A549 (cell line): ENCODE data around the gene SLC8A1. TPM values are rescaled to one million over a fixed set of nuclear protein-coding genes. Genes with fewer than 3 reads are reported as not detected.

Experiments
- ATAC-seq, 2 experiments: fragments of 200-7000 bp in 1 of 2; fragments of >200 bp in 1 of 2; cut with Nextera tagmentation in 1 of 2; cut with Tn5 transposase in 1 of 2; 3 replicates each; pipeline versions ENCODE4 v1.8.0 to v1.9.1; 2018 to 2020; ENCODE audit warnings: mild to moderate bottlenecking in 1 of 2, moderate library complexity in 1 of 2
- CTCF ChIA-PET: fragments of 300-600 bp; sonication (Branson Sonifier 250); formaldehyde crosslinking; extraction: SDS; loops from one replicate; lab custom pipeline; 2021; ENCODE audit warnings: antibody characterized with exemption, inconsistent platforms; lab: Yijun Ruan, JAX
- POLR2A ChIA-PET: fragments of 350-600 bp; formaldehyde crosslinking; extraction: SDS; loops from one replicate; lab custom pipeline; 2021; ENCODE audit warnings: antibody characterized with exemption, inconsistent platforms; lab: Yijun Ruan, JAX
- DNase-seq, 2 experiments: peaks; one replicate each; pipeline versions ENCODE4 v3.0.0 to v3.0.0-alpha.2; 2011 to 2016; ENCODE audit warnings: low read depth in 1 of 2, low spot score in 1 of 2
- FAIRE-seq: peaks from 2 replicates; lab custom pipeline; 2011; peaks lifted over from hg19 to GRCh38; lab: Jason Lieb, UNC
- H3K27ac ChIP-seq, 2 experiments: fragments of >200 bp; sonication (Bioruptor Twin); formaldehyde crosslinking; 3 replicates each; pipeline ENCODE4 v1.5.1; 2016 to 2017
- H3K4me1 ChIP-seq: fragments of >200 bp; sonication (Bioruptor Twin); formaldehyde crosslinking; 3 replicates; pipeline ENCODE4 v1.6.1; 2016
- H3K4me2 ChIP-seq: fragments of >200 bp; sonication (Bioruptor Twin); formaldehyde crosslinking; 3 replicates; pipeline ENCODE4 v1.6.1; 2016
- H3K4me3 ChIP-seq: fragments of >200 bp; sonication (Bioruptor Twin); formaldehyde crosslinking; 3 replicates; pipeline ENCODE4 v1.5.1; 2016
- H3K9me3 ChIP-seq: fragments of >200 bp; sonication (Bioruptor Twin); formaldehyde crosslinking; 3 replicates; pipeline ENCODE4 v1.6.1; 2016
- ATOH8 ChIP-seq: fragments of 250-450 bp; sonication (Bioruptor Pico); IDR thresholded peaks from 2 replicates; pipeline ENCODE4 v1.5.0; 2020; ENCODE audit warnings: low read depth, mild to moderate bottlenecking, moderate library complexity
- BCL3 ChIP-seq: fragments of >200 bp; sonication (Bioruptor Twin); formaldehyde crosslinking; IDR thresholded peaks from 3 replicates; pipeline ENCODE4 v1.6.1; 2016
- CEBPB ChIP-seq, 2 experiments: fragments of >200 bp in 1 of 2; sonication (Bioruptor Twin) in 1 of 2; formaldehyde crosslinking in 1 of 2; IDR thresholded peaks; 2 replicates each; pipeline ENCODE4 v1.6.1; 2012 to 2016
- CTCF ChIP-seq: fragments of >200 bp; sonication (Bioruptor Twin); formaldehyde crosslinking; IDR thresholded peaks from 3 replicates; pipeline ENCODE4 v1.5.1; 2016
- EHMT2 ChIP-seq: fragments of 200-600 bp; sonication (generic); IDR thresholded peaks from 2 replicates; pipeline ENCODE4 v1.6.1; 2016; ENCODE audit warnings: antibody characterized with exemption, low read depth, mild to moderate bottlenecking, moderate library complexity
- EP300 ChIP-seq, 2 experiments: fragments of >200 bp; sonication (Bioruptor Twin); formaldehyde crosslinking; IDR thresholded peaks; 2 replicates in 1 of 2; 3 replicates in 1 of 2; pipeline ENCODE4 v1.6.1; 2016 to 2017
- ESRRA ChIP-seq: fragments of 150-350 bp; IDR thresholded peaks from 2 replicates; pipeline ENCODE4 v1.6.1; 2014; ENCODE audit warnings: mild to moderate bottlenecking, low read length, borderline replicate concordance
- GATA3 ChIP-seq: IDR thresholded peaks from 2 replicates; pipeline ENCODE4 v1.6.1; 2012; ENCODE audit warnings: borderline replicate concordance
- HES2 ChIP-seq: fragments of >200 bp; sonication (Bioruptor Twin); formaldehyde crosslinking; IDR thresholded peaks from 2 replicates; pipeline ENCODE4 v1.6.1; 2016
- HMGXB4 ChIP-seq: fragments of 250-450 bp; sonication (Bioruptor Pico); IDR thresholded peaks from 2 replicates; pipeline ENCODE4 v1.5.0; 2021; ENCODE audit warnings: mild to moderate bottlenecking, moderate library complexity, borderline replicate concordance
- KDM5A ChIP-seq: fragments of 200-600 bp; sonication (generic); IDR thresholded peaks from 2 replicates; pipeline ENCODE4 v1.6.1; 2016; ENCODE audit warnings: antibody characterized with exemption, mild to moderate bottlenecking
- MAFK ChIP-seq: fragments of 450-650 bp; IDR thresholded peaks from 2 replicates; pipeline ENCODE4 v1.6.1; 2014; ENCODE audit not compliant: partially characterized antibody
- MAX ChIP-seq: IDR thresholded peaks from 2 replicates; pipeline ENCODE4 v1.6.1; 2012
- NFE2L2 ChIP-seq: fragments of 150-350 bp; conservative IDR thresholded peaks from 2 replicates; pipeline ENCODE4 v1.6.1; 2014; ENCODE audit warnings: low read length
- NPAS2 ChIP-seq: fragments of 250-450 bp; sonication (Bioruptor Pico); IDR thresholded peaks from 2 replicates; pipeline ENCODE4 v1.8.0; 2022; ENCODE audit warnings: mild to moderate bottlenecking, moderate library complexity, borderline replicate concordance
- POLR2AphosphoS2 ChIP-seq: conservative IDR thresholded peaks from 2 replicates; pipeline ENCODE4 v1.6.1; 2012; ENCODE audit warnings: low read length, improper control_type of control experiment, inconsistent platforms
- RCOR1 ChIP-seq: fragments of 150-350 bp; IDR thresholded peaks from 2 replicates; pipeline ENCODE4 v1.6.1; 2014; ENCODE audit warnings: antibody characterized with exemption, low read length, low read depth
- REST ChIP-seq: fragments of 200-600 bp; sonication (generic); IDR thresholded peaks from 2 replicates; pipeline ENCODE4 v1.6.1; 2016; ENCODE audit warnings: antibody characterized with exemption, mild to moderate bottlenecking, moderate library complexity
- RFX5 ChIP-seq: fragments of 450-650 bp; IDR thresholded peaks from 2 replicates; pipeline ENCODE4 v1.7.1; 2014; ENCODE audit warnings: antibody characterized with exemption, mild to moderate bottlenecking, moderate library complexity
- SMC3 ChIP-seq: fragments of >200 bp; sonication (Bioruptor Twin); formaldehyde crosslinking; IDR thresholded peaks from 3 replicates; pipeline ENCODE4 v1.6.1; 2018; ENCODE audit warnings: inconsistent platforms
- TP53 ChIP-seq: fragments of 250-450 bp; sonication (Bioruptor Pico); IDR thresholded peaks from 2 replicates; pipeline ENCODE4 v1.5.0; 2021; ENCODE audit warnings: mild to moderate bottlenecking, moderate library complexity
- ZFP36 ChIP-seq: fragments of 450-650 bp; IDR thresholded peaks from 2 replicates; pipeline ENCODE4 v1.6.1; 2014; ENCODE audit warnings: borderline replicate concordance; ENCODE audit not compliant: partially characterized antibody
- WGBS: methylation state at CpG from one replicate; pipeline ENCODE4 v1.1.6; 2017; ENCODE audit errors: missing lambda C conversion rate; 5-methylcytosine and 5-hydroxymethylcytosine counted together
- polyA plus RNA-seq, 4 experiments: library from polyadenylated mRNA; depleted of rRNA in 3 of 4; stranded (reverse); fragments of >200 nt; fragmentation: RNase III in 1 of 4; extraction: RNeasy Plus Mini Kit Qiagen cat#74134 plus additional on column Dnase treatment in 1 of 4; gene quantifications; 2 replicates in 3 of 4; 3 replicates in 1 of 4; pipeline ENCODE4 v1.2.3, GENCODE V29; 2011 to 2017

SLC8A1 gene
- polyA plus RNA-seq, 2 of the 4 experiments (the other 2 are of a cell fraction): 0.28 to 0.92 TPM

GRCh38 chr2:40123746-40124145 is 328.1 kb downstream of the SLC8A1 start:
- ATAC-seq: no peak
- ChIA-PET CTCF (no interaction called here), POLR2A (no interaction called here)
- Histone ChIP-seq H3K4me2 (no peak overlapping the region), H3K4me1 (no peaks in the 10 kb centered on the region), H3K4me3 (no peak overlapping the region), H3K9me3 (no peaks in the 10 kb centered on the region), H3K27ac (no peak overlapping the region)
- no peak for DNase-seq
- WGBS: 28% methylated on average over 3 of the region's 3 CpGs
- no peak for FAIRE-seq
- TF ChIP-seq ESRRA (no peak), CEBPB (IDR thresholded peaks at IDR 0.05) (no peak), GATA3 (no peak), KDM5A (no peak), BCL3 (no peak), ATOH8 (CRISPR knock-in tag) (no peak), CTCF (no peak), TP53 (CRISPR knock-in tag) (no peak), POLR2AphosphoS2 (no peak), NFE2L2 (no peak), SMC3 (no peak)
- TF ChIP-seq, all 56 proteins: peak for 0

- 55% methylated on average over 1 of the region's 1 CpG for WGBS
- TF ChIP-seq TP53 (CRISPR knock-in tag) (no peak), HES2 (no peak), EHMT2 (no peak), RCOR1 (no peak), ATOH8 (CRISPR knock-in tag) (no peak), RFX5 (no peak), NPAS2 (CRISPR knock-in tag) (no peak), MAX (no peak), HMGXB4 (CRISPR knock-in tag) (no peak), MAFK (no peak), REST (no peak), EP300 (IDR thresholded peaks at IDR 0.05) (no peak), SMC3 (no peak), ZFP36 (no peak)
- ChIA-PET POLR2A (no interaction called here), CTCF (no interaction called here)
- Histone ChIP-seq H3K9me3 (no peaks in the 10 kb centered on the region), H3K4me1 (no peaks in the 10 kb centered on the region), H3K4me2 (no peak overlapping the region), H3K27ac (no peak overlapping the region), H3K4me3 (no peak overlapping the region)
- ATAC-seq (no peak), FAIRE-seq (no peak), DNase-seq (no peak)
These were observed 328.6 kb downstream of the SLC8A1 start for GRCh38 chr2:40123326-40123725.
